HG02852 (cell line): ENCODE results near the gene TOR1B.

Experiments used
- ATAC-seq: cut with Tn5 transposase; IDR thresholded peaks from one replicate; pipeline ENCODE4 v1.9.1; 2021; ENCODE audit warnings: mild to moderate bottlenecking, moderate library complexity; ENCODE audit not compliant: unreplicated experiment

The TOR1B gene

GRCh38 chr9:129812385-129812784 is 9.4 kb downstream of the TOR1B start:
- ATAC-seq, result no peak

GRCh38 chr9:129813661-129814060 is 10.7 kb downstream of the TOR1B start:
- ATAC-seq, result no peak

GRCh38 chr9:129814432-129815223 is 11.6 kb downstream of the TOR1B start:
- no peak for ATAC-seq

GRCh38 chr9:129815278-129815677 is 12.3 kb downstream of the TOR1B start:
- ATAC-seq, result no peak

- ATAC-seq, result no peak
Measured at GRCh38 chr9:129816501-129817435, 13.8 kb downstream of the TOR1B start.

GRCh38 chr9:129822898-129823541 is 20.0 kb downstream of the TOR1B start:
- ATAC-seq, result no peak

- no peak for ATAC-seq
Measured at GRCh38 chr9:129823542-129823934, 20.6 kb downstream of the TOR1B start.

- ATAC-seq, result peak; percentile 94
Measured at GRCh38 chr9:129823935-129824601, 21.1 kb downstream of the TOR1B start, which contains the start of gene TOR1A. TSS of gene TOR1A (minus strand) at chr9:129824136. CDS start at chr9:129824085, 51 bp downstream.

- ATAC-seq, result no peak
Measured at GRCh38 chr9:129826344-129826743, 23.4 kb downstream of the TOR1B start.

GRCh38 chr9:129826759-129827158 is 23.8 kb downstream of the TOR1B start:
- no peak for ATAC-seq

GRCh38 chr9:129828051-129828450 is 25.1 kb downstream of the TOR1B start:
- ATAC-seq, result no peak

- no peak for ATAC-seq
Measured at GRCh38 chr9:129828969-129829368, 26.0 kb downstream of the TOR1B start.

GRCh38 chr9:129832982-129833381 is 30.0 kb downstream of the TOR1B start:
- no peak for ATAC-seq

GRCh38 chr9:129834489-129835127 is 31.6 kb downstream of the TOR1B start:
- peak; percentile 25 for ATAC-seq

- peak; percentile 91 for ATAC-seq
Measured at GRCh38 chr9:129835128-129835859, 32.3 kb downstream of the TOR1B start, which contains the start of the genes C9orf78 and USP20. TSS of gene C9orf78 (minus strand) at chr9:129835275. CDS start at chr9:129835221, 54 bp downstream. TSS of gene USP20 (plus strand) at chr9:129835458. CDS start at chr9:129852556, 17,098 bp downstream.

- no peak for ATAC-seq
Measured at GRCh38 chr9:129835860-129836223, 32.9 kb downstream of the TOR1B start.

GRCh38 chr9:129836311-129837007 is 33.5 kb downstream of the TOR1B start:
- ATAC-seq, result no peak

- no peak for ATAC-seq
Measured at GRCh38 chr9:129838707-129839259, 35.8 kb downstream of the TOR1B start.
